GM12801 (cell line): ENCODE results near the gene HEPN1.

Experiments used
- TF ChIP-seq, protein P1 (sequence below): IDR thresholded peaks from one replicate; pipeline ENCODE4 v1.5.1; 2011; ENCODE audit warnings: control low read depth; ENCODE audit not compliant: insufficient read length; ENCODE audit errors: extremely low read depth

HEPN1 gene

DNA sequence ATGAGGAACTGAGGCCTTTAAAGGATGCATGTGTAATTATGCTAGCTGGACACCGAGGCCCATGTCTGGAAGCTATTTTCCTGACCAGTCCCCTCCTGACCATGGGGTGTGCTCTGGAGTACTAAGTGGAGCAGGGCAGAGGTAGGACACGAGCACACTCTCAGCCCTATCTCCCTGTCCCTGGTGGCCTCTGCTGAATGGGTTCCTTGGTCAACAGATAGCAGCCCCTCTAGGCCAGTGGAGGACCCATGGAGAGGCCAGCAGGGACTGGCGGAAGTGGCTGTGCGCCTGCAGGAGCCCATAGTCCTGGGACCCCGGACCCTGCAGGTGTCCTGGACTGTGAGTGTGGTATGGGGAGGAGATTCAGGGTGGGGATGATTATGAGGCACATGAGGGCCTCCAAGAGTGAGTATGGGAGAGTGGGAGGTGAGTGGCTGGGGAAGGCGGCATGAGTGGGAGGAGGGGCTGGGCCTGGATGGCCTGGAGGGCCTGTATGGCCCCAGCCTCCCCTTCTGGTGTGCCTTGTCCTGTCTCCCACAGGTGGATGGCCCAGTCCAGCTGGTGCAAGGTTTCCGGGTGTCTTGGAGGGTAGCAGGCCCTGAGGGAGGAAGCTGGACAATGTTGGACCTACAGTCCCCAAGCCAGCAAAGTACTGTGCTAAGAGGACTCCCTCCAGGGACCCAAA, 44.3 kb upstream of the HEPN1 start:
- TF ChIP-seq, protein P1, sequence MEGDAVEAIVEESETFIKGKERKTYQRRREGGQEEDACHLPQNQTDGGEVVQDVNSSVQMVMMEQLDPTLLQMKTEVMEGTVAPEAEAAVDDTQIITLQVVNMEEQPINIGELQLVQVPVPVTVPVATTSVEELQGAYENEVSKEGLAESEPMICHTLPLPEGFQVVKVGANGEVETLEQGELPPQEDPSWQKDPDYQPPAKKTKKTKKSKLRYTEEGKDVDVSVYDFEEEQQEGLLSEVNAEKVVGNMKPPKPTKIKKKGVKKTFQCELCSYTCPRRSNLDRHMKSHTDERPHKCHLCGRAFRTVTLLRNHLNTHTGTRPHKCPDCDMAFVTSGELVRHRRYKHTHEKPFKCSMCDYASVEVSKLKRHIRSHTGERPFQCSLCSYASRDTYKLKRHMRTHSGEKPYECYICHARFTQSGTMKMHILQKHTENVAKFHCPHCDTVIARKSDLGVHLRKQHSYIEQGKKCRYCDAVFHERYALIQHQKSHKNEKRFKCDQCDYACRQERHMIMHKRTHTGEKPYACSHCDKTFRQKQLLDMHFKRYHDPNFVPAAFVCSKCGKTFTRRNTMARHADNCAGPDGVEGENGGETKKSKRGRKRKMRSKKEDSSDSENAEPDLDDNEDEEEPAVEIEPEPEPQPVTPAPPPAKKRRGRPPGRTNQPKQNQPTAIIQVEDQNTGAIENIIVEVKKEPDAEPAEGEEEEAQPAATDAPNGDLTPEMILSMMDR: no peak

DNA sequence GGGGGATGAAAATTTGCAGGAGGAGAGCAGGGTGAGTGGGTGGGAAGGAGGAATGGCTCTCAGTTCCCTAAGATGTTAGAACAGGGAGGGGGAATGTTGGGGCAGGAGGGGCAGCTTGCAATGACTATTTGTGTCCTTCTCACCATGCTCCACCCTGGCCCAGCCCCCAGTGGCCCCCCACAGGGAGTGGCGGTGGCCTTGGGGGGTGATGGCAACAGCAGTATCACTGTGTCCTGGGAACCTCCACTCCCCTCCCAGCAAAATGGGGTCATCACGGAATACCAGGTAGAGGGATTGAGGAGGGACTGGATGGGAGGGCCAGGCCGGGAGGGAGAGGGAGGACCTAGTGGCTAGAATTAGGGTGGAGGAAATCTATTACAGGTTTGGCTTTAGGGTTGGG, 43.6 kb upstream of the HEPN1 start:
- TF ChIP-seq, protein P1: no peak

DNA sequence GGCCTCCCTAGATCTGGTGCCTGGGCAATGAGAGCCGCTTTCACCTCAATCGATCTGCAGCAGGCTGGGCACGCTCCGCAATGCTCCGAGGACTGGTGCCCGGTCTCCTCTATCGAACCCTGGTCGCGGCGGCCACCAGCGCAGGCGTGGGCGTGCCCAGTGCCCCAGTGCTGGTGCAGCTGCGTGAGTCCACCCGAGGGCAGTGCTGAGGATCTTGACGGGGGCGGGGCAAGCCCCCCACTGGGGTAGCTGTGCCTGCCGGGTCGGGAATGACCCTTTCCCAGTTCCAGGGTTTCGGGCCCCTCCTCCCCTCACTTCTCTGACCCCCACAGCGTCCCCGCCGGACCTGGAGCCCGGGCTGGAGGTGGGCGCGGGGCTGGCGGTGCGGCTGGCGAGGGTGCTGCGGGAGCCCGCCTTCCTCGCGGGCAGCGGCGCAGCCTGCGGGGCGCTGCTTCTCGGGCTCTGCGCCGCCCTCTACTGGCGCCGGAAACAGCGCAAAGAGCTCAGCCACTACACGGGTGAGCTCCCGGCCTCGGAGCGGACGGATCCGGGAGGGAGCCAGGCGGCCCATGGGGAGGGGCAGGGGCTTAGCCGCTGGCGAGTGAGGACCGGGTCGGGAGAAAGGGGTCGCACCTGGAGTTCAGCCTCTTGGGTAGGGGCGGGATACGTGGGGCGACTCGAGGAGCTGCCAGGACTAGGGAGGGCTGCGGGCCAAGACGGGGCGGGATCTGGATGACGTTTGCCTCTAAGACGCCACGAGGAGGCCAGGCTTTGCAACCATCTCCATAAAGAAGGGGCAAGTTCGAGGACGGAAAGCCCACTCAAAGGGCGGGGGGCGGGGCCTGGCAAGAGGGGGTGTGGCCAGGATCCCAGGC, 42.9 kb upstream of the HEPN1 start:
- TF ChIP-seq, protein P1: no peak

DNA sequence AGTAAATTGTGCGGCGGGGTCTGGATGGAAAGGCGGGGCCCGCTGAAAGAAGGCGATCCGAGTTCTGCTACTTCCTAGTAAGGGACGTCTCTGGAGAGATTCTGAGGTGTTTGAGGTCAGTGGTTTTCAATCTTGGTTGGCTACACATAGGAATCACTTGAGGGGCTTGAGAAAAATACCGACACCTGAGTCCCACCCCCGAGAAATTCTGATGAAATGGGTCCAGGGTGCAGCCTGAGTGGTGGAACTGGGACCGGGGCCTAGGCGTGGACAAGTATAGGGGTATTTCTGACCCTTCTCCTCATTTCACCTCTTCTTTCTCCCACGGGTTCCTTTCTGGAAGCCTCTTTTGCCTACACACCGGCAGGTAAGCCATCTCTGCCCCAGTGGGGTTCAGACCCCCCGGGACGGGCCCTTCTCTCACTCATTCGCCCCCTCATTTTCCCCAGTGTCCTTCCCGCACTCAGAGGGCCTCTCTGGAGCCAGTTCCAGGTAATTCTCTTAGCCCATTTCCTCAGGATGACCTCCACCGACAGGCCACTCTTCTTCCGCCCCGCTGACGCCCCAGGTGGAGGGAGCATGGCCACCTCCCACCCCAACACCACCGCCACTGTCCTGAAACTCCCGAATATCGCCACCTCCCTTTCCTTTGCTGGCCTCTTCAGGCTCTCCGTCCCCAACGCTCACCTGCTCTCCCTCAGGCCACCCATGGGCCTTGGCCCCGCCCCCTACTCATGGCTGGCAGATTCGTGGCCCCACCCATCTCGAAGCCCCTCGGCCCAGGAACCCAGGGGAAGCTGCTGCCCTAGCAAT, 42.0 kb upstream of the HEPN1 start:
- TF ChIP-seq, protein P1: no peak

DNA sequence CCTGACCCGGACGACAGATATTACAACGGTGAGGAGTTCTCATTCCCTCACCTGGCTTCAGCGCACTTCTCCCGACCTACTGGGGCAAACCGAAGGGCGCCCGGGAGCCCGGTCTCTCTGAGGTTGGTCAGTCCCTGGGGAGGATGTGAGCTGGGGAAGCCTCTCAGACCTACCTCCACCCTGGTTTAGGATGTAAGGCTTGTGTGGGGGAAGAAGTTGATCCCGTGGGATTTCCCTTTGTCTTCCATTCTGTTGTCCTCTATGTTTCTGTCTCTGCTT, 41.5 kb upstream of the HEPN1 start:
- TF ChIP-seq, protein P1: no peak

DNA sequence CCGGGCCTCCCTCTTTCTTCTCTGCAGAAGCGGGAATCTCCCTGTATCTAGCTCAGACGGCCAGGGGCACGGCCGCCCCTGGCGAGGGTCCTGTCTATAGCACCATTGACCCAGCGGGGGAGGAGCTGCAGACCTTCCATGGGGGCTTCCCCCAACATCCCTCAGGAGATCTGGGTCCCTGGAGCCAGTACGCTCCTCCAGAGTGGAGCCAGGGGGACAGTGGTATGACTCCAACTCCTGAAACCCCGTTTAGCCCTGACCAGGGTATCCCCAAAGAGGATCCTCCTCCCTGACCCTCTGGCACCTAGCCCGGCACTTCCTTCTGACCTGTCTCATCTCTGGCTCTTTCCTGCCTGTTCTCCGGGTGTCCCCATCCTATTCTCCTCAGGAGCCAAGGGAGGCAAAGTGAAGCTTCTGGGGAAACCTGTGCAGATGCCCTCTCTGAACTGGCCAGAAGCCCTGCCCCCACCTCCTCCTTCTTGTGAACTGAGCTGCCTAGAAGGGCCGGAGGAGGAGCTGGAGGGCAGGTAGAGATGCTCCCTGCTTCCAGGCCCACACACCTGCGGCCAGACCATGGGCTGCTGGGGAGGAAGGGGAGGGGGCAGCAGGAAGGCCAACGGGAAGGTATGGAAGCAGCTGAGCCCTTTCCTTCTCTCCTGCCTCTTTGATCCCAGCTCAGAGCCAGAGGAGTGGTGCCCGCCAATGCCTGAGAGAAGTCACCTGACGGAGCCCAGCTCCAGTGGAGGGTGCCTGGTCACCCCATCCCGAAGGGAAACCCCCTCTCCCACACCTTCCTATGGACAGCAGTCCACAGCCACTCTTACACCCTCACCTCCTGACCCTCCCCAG, 40.9 kb upstream of the HEPN1 start:
- TF ChIP-seq, protein P1: no peak
